GM18507 (cell line): ENCODE data around the gene GPC6.

Experiments
- DNase-seq: peaks from one replicate; pipeline ENCODE4 v3.0.0; 2011; ENCODE audit warnings: low read depth; ENCODE audit not compliant: insufficient read length; ENCODE audit errors: extremely low spot score
- FAIRE-seq: peaks from 2 replicates; lab custom pipeline; 2011; peaks lifted over from hg19 to GRCh38; lab: Jason Lieb, UNC

The GPC6 gene

GRCh38 chr13:93227878-93228642 is 1.5 kb downstream of the GPC6 start:
- DNase-seq (no peak), FAIRE-seq (no peak)

- DNase-seq (no peak), FAIRE-seq (no peak)
These were observed 2.0 kb downstream of the GPC6 start for GRCh38 chr13:93228643-93228937.

- DNase-seq (no peak), FAIRE-seq (no peak)
These were observed 3.8 kb downstream of the GPC6 start for GRCh38 chr13:93230261-93230855.

- no peak for FAIRE-seq
- DNase-seq: no peak
These were observed 5.3 kb downstream of the GPC6 start for GRCh38 chr13:93231867-93232266.

GRCh38 chr13:93233997-93234416 is 7.4 kb downstream of the GPC6 start:
- DNase-seq (no peak), FAIRE-seq (no peak)

GRCh38 chr13:93234459-93234858 is 7.9 kb downstream of the GPC6 start:
- FAIRE-seq (no peak), DNase-seq (no peak)

- DNase-seq: no peak
These were observed 8.8 kb downstream of the GPC6 start for GRCh38 chr13:93235258-93236015.

GRCh38 chr13:93238711-93239110 is 12.1 kb downstream of the GPC6 start:
- FAIRE-seq (no peak), DNase-seq (no peak)

More at GRCh38 chr13:93235258-93236015, 8.8 kb downstream of the GPC6 start:
- FAIRE-seq: no peak

- no peak for DNase-seq
- FAIRE-seq: no peak
These were observed 16.9 kb downstream of the GPC6 start for GRCh38 chr13:93243375-93244063.

GRCh38 chr13:93244141-93244917 is 17.7 kb downstream of the GPC6 start:
- FAIRE-seq (no peak), DNase-seq (no peak)

- DNase-seq: no peak
- FAIRE-seq: no peak
These were observed 18.3 kb downstream of the GPC6 start for GRCh38 chr13:93244918-93245280.

- no peak for FAIRE-seq
- DNase-seq: no peak
These were observed 19.5 kb downstream of the GPC6 start for GRCh38 chr13:93246069-93246468.

GRCh38 chr13:93248627-93249047 is 22.0 kb downstream of the GPC6 start:
- DNase-seq: no peak
- no peak for FAIRE-seq

- FAIRE-seq (no peak), DNase-seq (no peak)
These were observed 23.0 kb downstream of the GPC6 start for GRCh38 chr13:93249364-93250306.

- DNase-seq (no peak), FAIRE-seq (no peak)
These were observed 28.2 kb downstream of the GPC6 start for GRCh38 chr13:93254775-93255174.

GRCh38 chr13:93256998-93257397 is 30.4 kb downstream of the GPC6 start:
- FAIRE-seq: no peak
- DNase-seq: no peak

GRCh38 chr13:93259527-93260080 is 33.0 kb downstream of the GPC6 start:
- DNase-seq (no peak), FAIRE-seq (no peak)

GRCh38 chr13:93260591-93260990 is 34.0 kb downstream of the GPC6 start:
- DNase-seq: no peak
- no peak for FAIRE-seq
